ENCODE data around the gene NCBP2L.

The NCBP2L gene

DNA sequence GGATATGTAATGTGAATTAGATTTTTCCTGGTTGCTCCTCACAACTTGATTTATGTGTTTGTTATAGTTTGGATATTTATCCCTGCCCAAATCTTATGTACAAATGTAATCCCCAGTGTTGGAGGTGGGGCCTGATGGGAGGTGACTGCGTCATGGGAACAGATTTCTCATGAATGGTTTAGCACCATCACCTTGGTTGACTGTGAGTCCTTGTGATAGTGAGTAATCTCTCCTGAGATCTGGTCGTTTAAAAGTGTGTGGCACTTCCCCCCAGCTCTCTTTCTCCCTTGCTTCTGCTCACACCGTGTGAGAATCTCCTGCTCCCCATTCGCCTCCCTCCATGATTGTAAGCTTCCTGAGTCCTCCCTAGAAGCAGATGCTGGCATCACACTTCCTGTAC is 50.3 kb downstream of the NCBP2L start:
- no peak for TF ChIP-seq TAF1 (IDR thresholded peaks at IDR 0.05; ENCODE audit: low read depth)
- no peak for TF ChIP-seq CREB1 (IDR thresholded peaks at IDR 0.05; ENCODE audit: low read depth)

DNA sequence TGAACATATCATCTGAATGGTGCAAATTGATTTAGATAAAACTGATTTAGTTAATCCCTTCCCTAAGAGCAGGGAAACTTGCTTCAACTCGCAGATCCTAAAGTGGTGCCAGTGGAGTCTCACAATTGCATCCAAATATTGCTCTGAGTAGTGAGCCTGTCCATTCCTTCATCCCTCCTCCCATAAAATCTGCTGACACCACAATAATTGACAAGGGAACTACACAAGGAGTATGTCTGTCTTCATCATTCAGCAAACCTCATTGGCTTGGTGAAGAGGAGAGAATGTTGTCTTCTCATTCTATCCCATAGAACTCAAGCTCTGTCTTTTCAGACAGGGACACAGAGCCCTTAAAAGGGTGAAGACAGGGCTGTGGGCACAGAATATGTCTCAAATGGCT is 52.3 kb downstream of the NCBP2L start:
- TF ChIP-seq FOXM1 (IDR thresholded peaks at IDR 0.05; ENCODE audit: borderline replicate concordance, low read depth) = no peak
- TF ChIP-seq EGR1 (IDR thresholded peaks at IDR 0.05) = no peak
- no peak for TF ChIP-seq NFIC (IDR thresholded peaks at IDR 0.05)
- no peak for TF ChIP-seq CEBPB (IDR thresholded peaks at IDR 0.05)
- TF ChIP-seq RAD21 (IDR thresholded peaks at IDR 0.05; ENCODE audit: low read depth) = no peak
- TF ChIP-seq, protein P1, sequence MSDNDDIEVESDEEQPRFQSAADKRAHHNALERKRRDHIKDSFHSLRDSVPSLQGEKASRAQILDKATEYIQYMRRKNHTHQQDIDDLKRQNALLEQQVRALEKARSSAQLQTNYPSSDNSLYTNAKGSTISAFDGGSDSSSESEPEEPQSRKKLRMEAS (IDR thresholded peaks at IDR 0.05) = no peak
- no peak for TF ChIP-seq TCF12 (IDR thresholded peaks at IDR 0.05; ENCODE audit: low read depth)
- TF ChIP-seq CREB1 (IDR thresholded peaks at IDR 0.05; ENCODE audit: low read depth) = no peak
- TF ChIP-seq YY1 (IDR thresholded peaks at IDR 0.05; ENCODE audit: low read depth) = no peak
- no peak for TF ChIP-seq TEAD4 (IDR thresholded peaks at IDR 0.05)
- no peak for TF ChIP-seq ZBTB7A (IDR thresholded peaks at IDR 0.05; ENCODE audit: low read depth)
- no peak for TF ChIP-seq EP300 (IDR thresholded peaks at IDR 0.05; ENCODE audit: borderline replicate concordance)
- TF ChIP-seq, protein P2, sequence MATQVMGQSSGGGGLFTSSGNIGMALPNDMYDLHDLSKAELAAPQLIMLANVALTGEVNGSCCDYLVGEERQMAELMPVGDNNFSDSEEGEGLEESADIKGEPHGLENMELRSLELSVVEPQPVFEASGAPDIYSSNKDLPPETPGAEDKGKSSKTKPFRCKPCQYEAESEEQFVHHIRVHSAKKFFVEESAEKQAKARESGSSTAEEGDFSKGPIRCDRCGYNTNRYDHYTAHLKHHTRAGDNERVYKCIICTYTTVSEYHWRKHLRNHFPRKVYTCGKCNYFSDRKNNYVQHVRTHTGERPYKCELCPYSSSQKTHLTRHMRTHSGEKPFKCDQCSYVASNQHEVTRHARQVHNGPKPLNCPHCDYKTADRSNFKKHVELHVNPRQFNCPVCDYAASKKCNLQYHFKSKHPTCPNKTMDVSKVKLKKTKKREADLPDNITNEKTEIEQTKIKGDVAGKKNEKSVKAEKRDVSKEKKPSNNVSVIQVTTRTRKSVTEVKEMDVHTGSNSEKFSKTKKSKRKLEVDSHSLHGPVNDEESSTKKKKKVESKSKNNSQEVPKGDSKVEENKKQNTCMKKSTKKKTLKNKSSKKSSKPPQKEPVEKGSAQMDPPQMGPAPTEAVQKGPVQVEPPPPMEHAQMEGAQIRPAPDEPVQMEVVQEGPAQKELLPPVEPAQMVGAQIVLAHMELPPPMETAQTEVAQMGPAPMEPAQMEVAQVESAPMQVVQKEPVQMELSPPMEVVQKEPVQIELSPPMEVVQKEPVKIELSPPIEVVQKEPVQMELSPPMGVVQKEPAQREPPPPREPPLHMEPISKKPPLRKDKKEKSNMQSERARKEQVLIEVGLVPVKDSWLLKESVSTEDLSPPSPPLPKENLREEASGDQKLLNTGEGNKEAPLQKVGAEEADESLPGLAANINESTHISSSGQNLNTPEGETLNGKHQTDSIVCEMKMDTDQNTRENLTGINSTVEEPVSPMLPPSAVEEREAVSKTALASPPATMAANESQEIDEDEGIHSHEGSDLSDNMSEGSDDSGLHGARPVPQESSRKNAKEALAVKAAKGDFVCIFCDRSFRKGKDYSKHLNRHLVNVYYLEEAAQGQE (IDR thresholded peaks at IDR 0.05; ENCODE audit: low read depth) = no peak
- TF ChIP-seq TAF1 (IDR thresholded peaks at IDR 0.05; ENCODE audit: low read depth) = no peak
- TF ChIP-seq, protein P3, sequence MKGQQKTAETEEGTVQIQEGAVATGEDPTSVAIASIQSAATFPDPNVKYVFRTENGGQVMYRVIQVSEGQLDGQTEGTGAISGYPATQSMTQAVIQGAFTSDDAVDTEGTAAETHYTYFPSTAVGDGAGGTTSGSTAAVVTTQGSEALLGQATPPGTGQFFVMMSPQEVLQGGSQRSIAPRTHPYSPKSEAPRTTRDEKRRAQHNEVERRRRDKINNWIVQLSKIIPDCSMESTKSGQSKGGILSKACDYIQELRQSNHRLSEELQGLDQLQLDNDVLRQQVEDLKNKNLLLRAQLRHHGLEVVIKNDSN (IDR thresholded peaks at IDR 0.05) = no peak

DNA sequence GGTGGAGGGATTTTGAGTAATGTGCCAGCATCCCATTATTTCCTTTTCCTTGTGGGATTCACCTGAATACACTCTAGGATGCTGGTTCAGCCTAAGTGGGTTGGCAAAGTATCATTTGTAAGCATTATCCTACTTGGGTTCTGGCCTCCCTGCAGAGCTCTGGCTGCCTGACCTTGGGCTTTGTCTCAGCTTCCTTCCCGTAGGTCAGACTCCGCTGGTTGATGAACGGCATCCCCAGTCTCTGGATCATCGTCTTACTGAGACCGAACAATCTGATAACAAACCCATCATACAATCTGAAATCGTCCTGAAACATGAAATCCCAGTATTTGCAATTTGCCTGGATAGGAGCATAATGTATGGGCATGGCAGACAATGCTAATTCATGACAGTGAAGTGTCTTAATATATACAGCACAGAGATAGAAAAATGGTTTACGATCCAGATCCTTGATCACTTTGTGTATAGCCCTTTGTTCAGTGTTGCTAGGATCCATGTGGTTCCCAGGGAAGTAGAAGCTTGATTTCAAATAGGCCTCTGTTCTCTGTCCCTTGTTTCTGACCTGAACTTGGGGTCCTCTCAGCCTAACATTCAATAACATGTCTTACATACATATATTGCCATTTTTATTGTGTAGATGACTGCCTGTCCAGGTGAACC is 53.7 kb downstream of the NCBP2L start:
- TF ChIP-seq, protein P3 (IDR thresholded peaks at IDR 0.05) = no peak
- TF ChIP-seq ZBTB7A (IDR thresholded peaks at IDR 0.05; ENCODE audit: low read depth) = no peak
- TF ChIP-seq TEAD4 (IDR thresholded peaks at IDR 0.05) = no peak
- TF ChIP-seq RAD21 (IDR thresholded peaks at IDR 0.05; ENCODE audit: low read depth) = no peak
- TF ChIP-seq, protein P2 (IDR thresholded peaks at IDR 0.05; ENCODE audit: low read depth) = no peak
- TF ChIP-seq TCF12 (IDR thresholded peaks at IDR 0.05; ENCODE audit: low read depth) = no peak
- no peak for TF ChIP-seq CREB1 (IDR thresholded peaks at IDR 0.05; ENCODE audit: low read depth)
- TF ChIP-seq NFIC (IDR thresholded peaks at IDR 0.05) = no peak
- no peak for TF ChIP-seq YY1 (IDR thresholded peaks at IDR 0.05; ENCODE audit: low read depth)
- TF ChIP-seq CEBPB (IDR thresholded peaks at IDR 0.05) = no peak
- TF ChIP-seq EP300 (IDR thresholded peaks at IDR 0.05; ENCODE audit: borderline replicate concordance) = no peak
- TF ChIP-seq, protein P1 (IDR thresholded peaks at IDR 0.05) = no peak
- no peak for TF ChIP-seq FOXM1 (IDR thresholded peaks at IDR 0.05; ENCODE audit: borderline replicate concordance, low read depth)

DNA sequence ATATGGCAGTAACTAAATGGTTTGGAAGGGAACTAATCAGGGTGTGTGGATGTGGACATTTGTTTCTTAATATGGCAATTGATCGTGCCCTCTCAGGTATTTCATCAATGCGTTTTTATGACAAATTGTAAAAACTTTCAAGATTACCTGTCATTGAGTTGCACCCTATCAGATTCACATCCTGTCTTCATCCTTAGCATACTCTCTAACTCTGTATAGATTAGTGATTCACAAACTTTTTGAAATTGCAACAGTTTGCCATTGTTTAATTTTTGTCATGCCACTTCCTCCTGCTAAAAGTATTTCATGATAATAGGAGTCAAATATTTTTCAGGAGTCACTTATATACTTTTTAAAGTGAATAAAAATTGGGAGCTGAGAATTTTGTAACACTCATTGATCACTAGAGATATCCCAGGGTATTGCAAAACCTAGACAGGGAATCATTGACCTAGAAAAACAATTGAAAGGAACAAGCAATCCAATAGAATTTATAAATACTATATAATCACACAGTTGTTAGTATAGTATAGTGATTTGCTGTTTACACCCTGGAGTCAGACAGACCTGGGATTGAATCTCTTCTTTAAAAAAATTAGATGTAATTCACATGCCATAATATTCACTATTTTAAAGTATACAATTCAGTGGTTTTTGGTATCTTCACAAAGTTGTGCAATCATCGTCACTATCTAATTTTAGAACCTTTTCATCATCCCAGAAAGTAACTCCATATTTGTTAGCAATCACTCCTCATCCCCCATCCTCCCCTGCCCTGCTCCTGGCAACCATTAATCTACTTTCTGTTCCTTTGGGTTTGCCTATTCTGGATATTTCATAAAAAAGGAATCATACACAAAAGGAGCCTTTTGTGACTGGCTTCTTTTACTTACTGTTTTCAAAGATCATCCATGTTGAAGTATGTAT is 57.0 kb downstream of the NCBP2L start:
- TF ChIP-seq TAF1 (IDR thresholded peaks at IDR 0.05; ENCODE audit: low read depth) (no peak), NFIC (IDR thresholded peaks at IDR 0.05) (no peak)

DNA sequence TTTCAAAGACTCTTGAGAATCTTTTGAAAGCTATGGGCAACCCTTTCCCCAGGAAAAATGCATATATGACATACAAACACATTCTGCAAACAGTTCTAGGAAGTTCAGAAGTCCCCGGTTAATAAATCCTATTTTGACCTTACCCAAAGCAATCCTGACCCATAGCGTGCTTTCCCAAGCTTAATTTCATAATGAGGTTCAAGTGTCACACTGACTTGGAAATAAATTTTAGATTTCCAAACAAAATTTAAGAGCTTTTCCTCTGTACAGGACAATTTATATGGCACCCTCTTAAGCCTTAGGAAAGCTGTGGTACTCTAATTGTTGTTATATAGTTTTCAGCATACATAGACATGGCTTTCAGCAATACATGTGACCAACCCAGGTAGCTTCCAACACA is 59.4 kb downstream of the NCBP2L start:
- TF ChIP-seq, protein P3 (IDR thresholded peaks at IDR 0.05) = no peak
- TF ChIP-seq, protein P1 (IDR thresholded peaks at IDR 0.05) = no peak
- TF ChIP-seq TAF1 (IDR thresholded peaks at IDR 0.05; ENCODE audit: low read depth) = no peak
- no peak for TF ChIP-seq CEBPB (IDR thresholded peaks at IDR 0.05)
- TF ChIP-seq CREB1 (IDR thresholded peaks at IDR 0.05; ENCODE audit: low read depth) = no peak
- TF ChIP-seq ZBTB7A (IDR thresholded peaks at IDR 0.05; ENCODE audit: low read depth) = no peak
- TF ChIP-seq NFIC (IDR thresholded peaks at IDR 0.05) = no peak
- no peak for TF ChIP-seq RAD21 (IDR thresholded peaks at IDR 0.05; ENCODE audit: low read depth)
- no peak for TF ChIP-seq TCF12 (IDR thresholded peaks at IDR 0.05; ENCODE audit: low read depth)
- no peak for TF ChIP-seq EP300 (IDR thresholded peaks at IDR 0.05; ENCODE audit: borderline replicate concordance)
- TF ChIP-seq, protein P2 (IDR thresholded peaks at IDR 0.05; ENCODE audit: low read depth) = no peak
- no peak for TF ChIP-seq EGR1 (IDR thresholded peaks at IDR 0.05)
- no peak for TF ChIP-seq FOXM1 (IDR thresholded peaks at IDR 0.05; ENCODE audit: borderline replicate concordance, low read depth)
- no peak for TF ChIP-seq YY1 (IDR thresholded peaks at IDR 0.05; ENCODE audit: low read depth)
- TF ChIP-seq TEAD4 (IDR thresholded peaks at IDR 0.05) = no peak
